GM23248 (cell line): ENCODE measurements around the gene THYN1.

Experiments used
- EZH2 ChIP-seq: fragments of 200-600 bp; sonication (generic); IDR thresholded peaks from 2 replicates; pipeline ENCODE4 v1.6.1; 2018; ENCODE audit warnings: antibody characterized with exemption, mild to moderate bottlenecking; ENCODE audit not compliant: insufficient read depth, poor library complexity, severe bottlenecking
- EZH2phosphoT487 ChIP-seq: fragments of 200-600 bp; sonication (generic); IDR thresholded peaks from 2 replicates; pipeline ENCODE4 v1.6.1; 2018; ENCODE audit warnings: antibody characterized with exemption, moderate library complexity, mild to moderate bottlenecking, low read depth; ENCODE audit not compliant: insufficient read depth

GRCh38 chr11:134246100-134246499 lies 7.1 kb downstream of the THYN1 start:
- TF ChIP-seq EZH2phosphoT487 (no peak), EZH2 (no peak)
